Fibroblast of gingiva (primary cell): ENCODE data around the gene DENND4B.
A peak's percentile ranks its signal among the peaks of the same experiment; 100 is the strongest.

ENCODE experiments used
- DNase-seq: peaks from one replicate; pipeline ENCODE4 v3.0.0-alpha.2; 2011; ENCODE audit warnings: low read depth

The DENND4B gene

DNA sequence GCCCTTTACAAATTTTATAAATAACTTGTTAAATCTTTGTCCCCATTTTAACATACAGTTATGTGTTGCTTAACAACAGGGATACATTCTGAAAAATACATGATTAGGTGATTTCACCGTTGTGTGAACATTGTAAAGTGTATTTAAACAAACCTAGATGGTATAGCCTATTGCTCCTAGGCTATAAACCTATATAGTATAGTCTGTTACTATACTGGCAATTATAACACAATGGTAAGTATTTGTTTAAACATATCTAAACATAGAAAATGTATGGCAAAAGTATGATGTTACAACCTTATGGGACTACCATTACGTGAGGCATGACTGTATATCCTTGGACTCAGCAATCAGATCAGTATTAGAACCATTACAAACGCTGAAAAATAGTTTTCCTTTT, 60.4 kb downstream of the DENND4B start:
- DNase-seq: no peak

- DNase-seq: no peak
These were observed 63.3 kb downstream of the DENND4B start for GRCh38 chr1:153883223-153883622.

DNA sequence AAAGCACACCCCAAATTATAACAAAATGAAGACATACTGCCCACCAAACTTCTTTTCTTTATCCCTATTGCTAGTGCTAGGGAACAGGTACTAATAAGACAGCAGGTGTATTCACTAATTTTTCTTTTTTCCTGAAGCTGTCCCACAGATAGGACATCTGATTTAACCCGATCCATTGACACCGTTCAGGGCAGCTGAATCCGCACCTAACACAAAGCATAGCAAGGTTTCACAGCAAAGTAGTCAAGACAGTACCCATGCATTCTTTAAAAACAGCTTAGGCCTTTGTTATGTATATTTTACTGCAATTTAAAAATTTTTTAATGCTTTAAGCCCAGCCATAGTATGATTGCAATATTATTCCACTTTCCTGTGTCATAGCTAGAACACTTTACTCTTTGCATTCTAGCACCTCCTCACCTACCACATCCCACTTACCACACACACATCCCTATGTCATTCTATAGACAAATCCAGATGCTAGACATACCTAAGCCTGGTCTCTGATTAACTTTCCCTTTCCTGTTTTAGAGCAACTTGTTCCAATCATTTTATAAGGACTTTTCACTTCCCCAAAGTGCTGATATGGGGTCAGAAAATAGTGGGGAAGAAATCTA, 64.1 kb downstream of the DENND4B start:
- DNase-seq: no peak

DNA sequence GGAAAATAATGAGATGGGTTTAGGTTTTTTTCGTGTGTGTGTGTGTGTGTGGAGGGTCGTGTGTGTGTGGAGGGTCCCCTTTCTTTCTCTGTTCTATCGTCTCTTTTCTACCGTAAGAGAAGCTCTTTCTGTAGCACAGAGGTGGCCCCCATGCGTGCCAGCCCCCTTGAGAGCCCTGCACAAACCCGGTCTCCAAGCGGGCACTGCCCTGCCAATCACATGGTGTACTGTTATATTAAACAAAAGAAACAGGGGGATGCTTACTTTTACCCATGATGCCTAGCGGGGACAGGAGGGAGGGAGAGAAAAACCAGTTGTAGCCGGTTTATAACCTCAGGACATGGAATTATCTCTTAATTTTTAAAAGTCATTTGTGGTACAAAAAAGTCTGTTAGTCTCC, 64.8 kb downstream of the DENND4B start:
- DNase-seq: peak; percentile 27

- DNase-seq: peak; percentile 77
These were observed 65.6 kb downstream of the DENND4B start for GRCh38 chr1:153880962-153881361.

DNA sequence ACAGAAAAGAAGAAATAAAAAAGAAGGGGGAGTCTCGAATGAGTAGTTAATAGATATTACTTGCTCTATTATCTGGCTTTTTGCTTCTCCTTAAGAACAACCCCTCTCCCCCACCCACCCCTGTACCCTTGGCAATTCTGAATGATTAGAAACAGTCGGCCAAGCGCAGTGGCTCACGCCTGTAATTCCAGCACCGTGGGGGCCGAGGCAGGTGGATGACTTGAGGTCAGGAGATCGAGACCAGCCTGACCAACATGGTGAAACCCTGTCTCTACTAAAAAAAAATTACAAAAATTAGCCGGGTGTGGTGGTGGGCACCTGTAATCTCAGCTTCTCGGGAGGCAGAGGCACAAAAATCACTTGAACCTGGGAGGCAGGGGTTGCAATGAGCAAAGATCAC, 66.5 kb downstream of the DENND4B start:
- DNase-seq: no peak
